ENCODE measurements around the gene SPOCK2. TPM values are rescaled to one million over a fixed set of nuclear protein-coding genes. Genes with fewer than 3 reads are reported as not detected.

The SPOCK2 gene
- total RNA-seq, 1 donor from 2014 or later, result 139 TPM

- H3K27ac Mint-ChIP-seq, result peak overlapping the region; percentile 14
- intact Hi-C loops (cut with micrococcal nuclease), result no loop called here
- H3K36me3 Mint-ChIP-seq (ENCODE audit: low read depth), result peaks cover 39% of the 10 kb centered on the region
Measured at GRCh38 chr10:72062832-72063702, 25.3 kb downstream of the SPOCK2 start.

GRCh38 chr10:72062382-72062781 is 26.0 kb downstream of the SPOCK2 start:
- Mint-ChIP-seq H3K4me1 (ENCODE audit: low read depth) (no peaks in the 10 kb centered on the region), H3K4me3 (no peak overlapping the region), H3K36me3 (ENCODE audit: low read depth) (peaks cover 39% of the 10 kb centered on the region), H3K27me3 (ENCODE audit: insufficient read depth) (peaks cover 1% of the 10 kb centered on the region), H3K27ac (no peak overlapping the region), H3K9me3 (no peaks in the 10 kb centered on the region)
- no peak for DNase-seq (ENCODE audit: low spot score)
- intact Hi-C loops (cut with micrococcal nuclease), result no loop called here

More at GRCh38 chr10:72062832-72063702, 25.3 kb downstream of the SPOCK2 start:
- no peaks in the 10 kb centered on the region for H3K4me1 Mint-ChIP-seq (ENCODE audit: low read depth)
- H3K27me3 Mint-ChIP-seq (ENCODE audit: insufficient read depth), result peaks cover 1% of the 10 kb centered on the region
- no peaks in the 10 kb centered on the region for H3K9me3 Mint-ChIP-seq
- no peak overlapping the region for H3K4me3 Mint-ChIP-seq
- DNase-seq (ENCODE audit: low spot score), result no peak

DNA sequence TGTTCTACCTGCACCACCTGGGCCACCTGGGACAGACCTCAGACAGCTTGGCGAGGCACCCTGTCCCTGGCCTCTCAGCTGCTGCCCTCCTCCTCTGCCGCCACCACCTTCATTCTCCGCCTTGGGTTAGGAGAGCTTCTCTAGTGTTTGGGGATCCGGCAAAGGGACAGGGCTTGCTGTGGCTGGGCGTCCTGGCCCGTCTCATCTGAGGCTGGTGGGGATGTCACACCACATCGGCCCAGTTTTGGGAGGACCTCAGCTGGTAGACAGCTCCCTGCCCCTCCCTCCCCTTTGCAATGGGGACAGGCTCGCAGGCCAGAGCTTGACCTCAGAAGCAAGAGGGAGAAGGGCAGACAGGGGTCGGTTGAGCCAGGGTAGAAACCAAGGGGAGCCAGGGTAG is 26.4 kb downstream of the SPOCK2 start:
- no peak for DNase-seq (ENCODE audit: low spot score)
- Mint-ChIP-seq H3K27ac (no peak overlapping the region), H3K4me3 (no peak overlapping the region), H3K4me1 (ENCODE audit: low read depth) (no peaks in the 10 kb centered on the region), H3K9me3 (no peaks in the 10 kb centered on the region), H3K27me3 (ENCODE audit: insufficient read depth) (peaks cover 1% of the 10 kb centered on the region), H3K36me3 (ENCODE audit: low read depth) (peaks cover 36% of the 10 kb centered on the region)
- intact Hi-C loops (cut with micrococcal nuclease), result no loop called here

GRCh38 chr10:72061491-72061890 is 26.9 kb downstream of the SPOCK2 start:
- intact Hi-C loops (cut with micrococcal nuclease), result no loop called here

GRCh38 chr10:72059843-72060822 is 28.2 kb downstream of the SPOCK2 start:
- Mint-ChIP-seq H3K36me3 (ENCODE audit: low read depth) (peaks cover 22% of the 10 kb centered on the region), H3K27ac (peak overlapping the region; percentile 63), H3K27me3 (ENCODE audit: insufficient read depth) (peaks cover 3% of the 10 kb centered on the region), H3K4me1 (ENCODE audit: low read depth) (peaks cover under 1% of the 10 kb centered on the region), H3K9me3 (no peaks in the 10 kb centered on the region), H3K4me3 (no peak overlapping the region)
- DNase-seq (ENCODE audit: low spot score), result no peak
- intact Hi-C loops (cut with micrococcal nuclease), result no loop called here

More at GRCh38 chr10:72061491-72061890, 26.9 kb downstream of the SPOCK2 start:
- Mint-ChIP-seq H3K4me1 (ENCODE audit: low read depth) (no peaks in the 10 kb centered on the region), H3K4me3 (no peak overlapping the region), H3K27me3 (ENCODE audit: insufficient read depth) (peaks cover 1% of the 10 kb centered on the region), H3K36me3 (ENCODE audit: low read depth) (peaks cover 32% of the 10 kb centered on the region), H3K9me3 (no peaks in the 10 kb centered on the region), H3K27ac (no peak overlapping the region)
- DNase-seq (ENCODE audit: low spot score), result no peak

DNA sequence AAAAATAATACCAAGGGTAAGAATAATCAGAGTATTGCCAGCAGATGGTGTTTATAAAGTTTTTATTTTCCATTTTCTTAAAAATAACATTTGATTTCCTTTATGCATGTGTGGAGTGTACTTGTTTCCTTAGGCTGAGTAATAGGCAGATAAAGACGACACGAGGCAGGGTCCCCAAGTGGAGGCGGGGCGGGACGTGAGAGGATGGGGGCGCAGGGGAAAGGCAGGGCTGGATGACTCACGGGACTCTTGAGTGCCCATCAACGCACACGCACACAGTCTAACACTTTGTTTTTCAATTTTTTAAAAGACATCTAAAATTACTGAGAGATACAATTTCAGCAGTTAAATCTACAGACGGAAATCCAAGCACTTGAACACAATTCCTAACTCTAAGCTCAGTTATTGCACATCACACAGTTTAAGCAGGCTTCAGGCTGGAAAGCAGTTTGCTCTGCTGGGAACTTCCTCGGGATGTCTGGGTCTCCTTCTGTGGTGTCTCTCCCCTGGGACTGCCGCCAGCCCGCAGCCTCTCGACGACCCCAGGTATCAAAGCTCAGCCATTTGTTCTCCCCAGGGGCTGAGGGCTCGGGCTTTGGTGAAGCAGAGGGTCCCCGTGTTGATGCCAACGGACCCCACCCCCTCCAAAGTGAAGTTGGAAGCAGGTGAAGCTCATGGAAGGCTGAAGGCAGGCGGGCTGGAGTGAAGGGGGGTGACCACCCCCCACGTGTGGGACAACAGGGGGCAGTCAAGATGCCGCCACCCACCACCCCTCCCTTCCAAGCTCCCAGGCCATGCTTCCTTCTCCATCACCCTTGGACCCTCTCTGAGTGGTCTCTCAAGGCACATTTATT is 29.1 kb downstream of the SPOCK2 start:
- DNase-seq (ENCODE audit: low spot score), result no peak
- Mint-ChIP-seq H3K27ac (peak overlapping the region; percentile 63), H3K36me3 (ENCODE audit: low read depth) (peaks cover 20% of the 10 kb centered on the region), H3K27me3 (ENCODE audit: insufficient read depth) (peaks cover 3% of the 10 kb centered on the region), H3K4me3 (no peak overlapping the region), H3K9me3 (no peaks in the 10 kb centered on the region), H3K4me1 (ENCODE audit: low read depth) (peaks cover 5% of the 10 kb centered on the region)
- intact Hi-C loops (cut with micrococcal nuclease), result no loop called here

DNA sequence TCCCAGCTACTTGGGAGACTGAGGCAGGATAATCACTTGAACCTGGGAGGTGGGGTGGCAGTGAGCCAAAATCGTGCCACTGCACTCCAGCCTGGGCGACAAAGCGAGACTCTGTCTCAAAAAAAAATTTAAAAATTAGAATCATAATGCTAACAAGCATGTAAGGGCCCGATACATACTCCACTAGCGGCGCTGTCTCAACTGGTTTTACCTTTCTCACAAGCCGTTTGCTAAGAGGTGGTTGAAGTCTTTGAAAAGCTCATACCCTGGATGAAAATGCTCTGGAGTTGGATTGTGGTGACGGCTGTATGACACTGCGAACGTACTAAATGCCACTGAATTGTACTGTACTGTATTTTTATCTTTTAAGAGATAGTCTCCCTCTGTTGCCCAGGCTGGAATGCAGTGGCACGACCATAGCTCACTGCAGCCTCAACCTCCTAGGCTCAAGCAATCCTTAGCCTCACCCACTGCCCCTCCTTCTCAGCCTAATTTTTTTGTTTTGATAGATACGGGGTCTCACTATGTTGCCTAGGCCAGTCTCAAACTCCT is 29.9 kb downstream of the SPOCK2 start:
- Mint-ChIP-seq H3K4me1 (ENCODE audit: low read depth) (peaks cover 5% of the 10 kb centered on the region), H3K9me3 (no peaks in the 10 kb centered on the region), H3K27me3 (ENCODE audit: insufficient read depth) (peaks cover 3% of the 10 kb centered on the region), H3K4me3 (no peak overlapping the region), H3K36me3 (ENCODE audit: low read depth) (peaks cover 15% of the 10 kb centered on the region), H3K27ac (no peak overlapping the region)
- intact Hi-C loops (cut with micrococcal nuclease), result no loop called here
- DNase-seq (ENCODE audit: low spot score), result no peak

- intact Hi-C loops (cut with micrococcal nuclease), result no loop called here
- Mint-ChIP-seq H3K27ac (no peak overlapping the region), H3K4me3 (no peak overlapping the region)
Measured at GRCh38 chr10:72056932-72057751, 31.2 kb downstream of the SPOCK2 start.

GRCh38 chr10:72056113-72056512 is 32.2 kb downstream of the SPOCK2 start:
- Mint-ChIP-seq H3K36me3 (ENCODE audit: low read depth) (peaks cover 9% of the 10 kb centered on the region), H3K4me1 (ENCODE audit: low read depth) (peaks cover 5% of the 10 kb centered on the region), H3K4me3 (no peak overlapping the region), H3K9me3 (no peaks in the 10 kb centered on the region), H3K27ac (no peak overlapping the region), H3K27me3 (ENCODE audit: insufficient read depth) (peaks cover 3% of the 10 kb centered on the region)
- intact Hi-C loops (cut with micrococcal nuclease), result no loop called here
- DNase-seq (ENCODE audit: low spot score), result no peak

More at GRCh38 chr10:72056932-72057751, 31.2 kb downstream of the SPOCK2 start:
- Mint-ChIP-seq H3K36me3 (ENCODE audit: low read depth) (peaks cover 12% of the 10 kb centered on the region), H3K27me3 (ENCODE audit: insufficient read depth) (peaks cover 3% of the 10 kb centered on the region), H3K9me3 (no peaks in the 10 kb centered on the region), H3K4me1 (ENCODE audit: low read depth) (peaks cover 5% of the 10 kb centered on the region)
- DNase-seq (ENCODE audit: low spot score), result no peak

- H3K4me3 Mint-ChIP-seq, result no peak overlapping the region
- peaks cover 13% of the 10 kb centered on the region for H3K4me1 Mint-ChIP-seq (ENCODE audit: low read depth)
- DNase-seq (ENCODE audit: low spot score), result no peak
- peaks cover 8% of the 10 kb centered on the region for H3K9me3 Mint-ChIP-seq
- intact Hi-C loops (cut with micrococcal nuclease), result no loop called here
- no peaks in the 10 kb centered on the region for H3K36me3 Mint-ChIP-seq (ENCODE audit: low read depth)
- H3K27me3 Mint-ChIP-seq (ENCODE audit: insufficient read depth), result peaks cover 5% of the 10 kb centered on the region
- H3K27ac Mint-ChIP-seq, result no peak overlapping the region
Measured at GRCh38 chr10:72053690-72054089, 34.7 kb downstream of the SPOCK2 start.

GRCh38 chr10:72050873-72051272 is 37.5 kb downstream of the SPOCK2 start:
- no peak for DNase-seq (ENCODE audit: low spot score)
- Mint-ChIP-seq H3K9me3 (peaks cover 8% of the 10 kb centered on the region), H3K4me3 (no peak overlapping the region), H3K27ac (no peak overlapping the region), H3K36me3 (ENCODE audit: low read depth) (no peaks in the 10 kb centered on the region), H3K27me3 (ENCODE audit: insufficient read depth) (peaks cover 3% of the 10 kb centered on the region), H3K4me1 (ENCODE audit: low read depth) (peaks cover 17% of the 10 kb centered on the region)
- intact Hi-C loops (cut with micrococcal nuclease), result no loop called here

Measured in activated T-helper 1 cell treated with anti-CD3 and anti-CD28 coated beads, Interleukin-12 subunit alpha, Interleukin-12 subunit beta, Interleukin-2, Interleukin-4 antibody, amounts not matched to agents 30 ng/mL and 10 ng/mL and 1 ng/mL, durations not matched to agents 14 hours and 24 hours and 36 hours (primary cell).